Activated T-helper 2 cell treated with anti-CD3 and anti-CD28 coated beads, Interferon-gamma antibody, Interleukin-2, Interleukin-4, amounts not matched to agents 10 μg/mL and 5 μg/mL and 100 μg/mL, durations not matched to agents 14 hours and 24 hours and 36 hours (primary cell): ENCODE measurements around the gene LPCAT1. TPM values are rescaled to one million over a fixed set of nuclear protein-coding genes. Genes with fewer than 3 reads are reported as not detected.
"Not testable (repeated sequence)": the region's sequence is repeated elsewhere in the genome, so short reads cannot be mapped to it uniquely, and the experiment has no call there.

Experiments
- DNase-seq: peaks from one replicate; pipeline ENCODE4 v3.0.0; 2021; ENCODE audit warnings: low spot score
- H3K27ac Mint-ChIP-seq: one replicate; pipeline ENCODE4 v1.8.0; 2021; ENCODE audit warnings: mixed read lengths
- H3K27me3 Mint-ChIP-seq: one replicate; pipeline ENCODE4 v1.8.0; 2021; ENCODE audit warnings: low read depth, mixed read lengths
- H3K36me3 Mint-ChIP-seq: one replicate; pipeline ENCODE4 v1.8.0; 2021; ENCODE audit warnings: low read depth, mixed read lengths
- H3K4me1 Mint-ChIP-seq: one replicate; pipeline ENCODE4 v1.8.0; 2021; ENCODE audit warnings: low read depth, mixed read lengths
- H3K4me3 Mint-ChIP-seq: one replicate; pipeline ENCODE4 v1.8.0; 2021; ENCODE audit warnings: low read depth, mild to moderate bottlenecking, moderate library complexity, mixed read lengths
- H3K9me3 Mint-ChIP-seq: one replicate; pipeline ENCODE4 v1.8.0; 2021; ENCODE audit warnings: mixed read lengths
- intact Hi-C: fragments of 100-400 bp; cut with micrococcal nuclease; formaldehyde crosslinking; loops from one replicate; pipeline ENCODE4 v1.15.1; 2023
- total RNA-seq: library from RNA; stranded (reverse); gene quantifications from 2 replicates; pipeline ENCODE4 v1.2.3, GENCODE V29; 2022

LPCAT1 gene
- total RNA-seq, 1 donor from 2014 or later = 78.4 TPM

DNA sequence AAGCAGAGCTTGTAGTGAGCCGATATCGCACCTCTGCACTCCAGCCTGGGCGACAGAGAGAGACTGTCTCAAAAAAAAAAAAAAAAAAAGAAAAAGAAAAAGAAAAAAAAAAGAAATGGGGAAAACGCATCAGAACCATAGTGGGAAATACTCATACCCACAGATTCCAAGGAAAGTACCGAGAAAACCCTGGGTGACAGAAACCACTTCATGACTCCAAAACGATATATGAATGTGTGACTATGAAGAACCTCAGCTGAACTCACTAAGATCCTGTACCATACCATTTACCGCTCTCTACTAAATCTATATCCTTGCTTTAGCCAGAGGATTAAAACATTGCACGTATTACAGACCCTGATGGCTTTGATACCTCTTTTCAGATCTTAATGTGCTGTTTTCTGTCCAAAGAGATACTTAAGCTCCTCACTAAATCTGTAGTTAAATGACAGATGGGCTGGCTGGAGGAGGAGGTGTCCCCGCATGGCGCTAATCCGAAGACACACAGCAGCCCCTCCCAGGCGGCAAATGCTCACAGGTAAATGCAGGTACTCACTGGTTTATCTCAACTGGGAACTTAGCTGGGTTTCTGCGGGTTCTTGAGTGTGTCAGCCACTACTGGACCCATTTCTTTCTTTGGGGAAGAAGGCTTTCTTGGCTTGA lies 2.8 kb downstream of the LPCAT1 start:
- Mint-ChIP-seq H3K27ac (no peak overlapping the region), H3K4me1 (peaks cover 16% of the 10 kb centered on the region), H3K36me3 (peaks cover 24% of the 10 kb centered on the region), H3K27me3 (no peaks in the 10 kb centered on the region), H3K4me3 (peak overlapping the region; percentile 38), H3K9me3 (no peaks in the 10 kb centered on the region)
- intact Hi-C loops = loop anchor here (10.0 kb wide), 1 partner anchor 124 kb away; no protein-coding TSS in a partner anchor
- no peak for DNase-seq

DNA sequence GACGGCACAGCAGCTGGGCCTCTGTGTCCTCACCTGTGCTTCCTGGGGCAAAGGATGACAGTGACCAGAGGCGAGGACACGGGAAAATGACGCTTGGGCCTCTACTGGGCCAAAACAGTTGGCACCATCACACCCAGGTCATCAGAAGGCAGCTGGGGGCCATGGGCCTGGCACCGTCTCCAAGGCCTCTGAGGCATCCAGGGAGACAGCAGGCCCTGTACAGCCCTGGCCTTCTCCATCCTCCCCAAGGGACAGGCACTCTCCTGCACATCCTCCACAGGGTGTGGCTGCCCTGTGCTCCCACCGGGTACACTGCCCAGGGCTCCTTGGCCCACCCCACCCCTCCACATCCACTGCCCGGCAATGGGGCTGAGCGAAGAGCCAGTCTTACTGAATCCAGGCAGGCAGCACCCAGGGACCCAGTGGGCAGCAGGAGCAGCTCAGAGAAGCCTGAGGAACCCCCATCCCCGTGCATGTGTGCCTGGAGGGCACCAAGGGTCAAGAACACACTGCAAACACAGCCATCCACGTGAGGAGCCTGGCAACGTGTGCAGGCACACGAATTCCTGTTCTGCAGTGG lies 4.0 kb downstream of the LPCAT1 start:
- no peak for DNase-seq
- no peak overlapping the region for H3K4me3 Mint-ChIP-seq
- no peak overlapping the region for H3K27ac Mint-ChIP-seq
- H3K36me3 Mint-ChIP-seq = peaks cover 24% of the 10 kb centered on the region
- no peaks in the 10 kb centered on the region for H3K9me3 Mint-ChIP-seq
- peaks cover 20% of the 10 kb centered on the region for H3K4me1 Mint-ChIP-seq
- no peaks in the 10 kb centered on the region for H3K27me3 Mint-ChIP-seq
- intact Hi-C loops = loop anchor here (10.0 kb wide), 1 partner anchor 125 kb away; no protein-coding TSS in a partner anchor

DNA sequence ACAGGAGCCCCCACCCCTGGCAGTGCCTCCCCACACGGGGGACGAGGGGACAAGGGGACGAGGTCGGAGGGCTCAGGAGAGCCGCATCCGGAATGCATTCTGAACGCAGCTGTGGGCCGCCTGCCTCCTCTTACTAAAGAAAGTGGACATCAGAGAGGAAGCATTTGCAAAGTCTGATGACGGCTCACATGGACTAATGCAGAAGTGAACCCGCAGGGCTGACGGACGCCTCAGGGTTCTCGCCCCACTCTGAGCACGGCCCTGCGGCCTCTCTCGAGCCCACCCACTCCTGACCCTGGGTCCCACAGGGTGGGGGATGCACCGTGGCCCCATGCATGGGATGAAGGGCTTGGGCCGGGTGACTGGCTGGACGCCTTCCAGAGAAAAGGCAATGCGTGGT lies 5.9 kb downstream of the LPCAT1 start:
- no peak for DNase-seq
- Mint-ChIP-seq H3K27me3 (no peaks in the 10 kb centered on the region), H3K4me1 (peaks cover 20% of the 10 kb centered on the region), H3K36me3 (peaks cover 23% of the 10 kb centered on the region), H3K4me3 (no peak overlapping the region), H3K27ac (no peak overlapping the region), H3K9me3 (no peaks in the 10 kb centered on the region)
- intact Hi-C loops = no loop called here

DNA sequence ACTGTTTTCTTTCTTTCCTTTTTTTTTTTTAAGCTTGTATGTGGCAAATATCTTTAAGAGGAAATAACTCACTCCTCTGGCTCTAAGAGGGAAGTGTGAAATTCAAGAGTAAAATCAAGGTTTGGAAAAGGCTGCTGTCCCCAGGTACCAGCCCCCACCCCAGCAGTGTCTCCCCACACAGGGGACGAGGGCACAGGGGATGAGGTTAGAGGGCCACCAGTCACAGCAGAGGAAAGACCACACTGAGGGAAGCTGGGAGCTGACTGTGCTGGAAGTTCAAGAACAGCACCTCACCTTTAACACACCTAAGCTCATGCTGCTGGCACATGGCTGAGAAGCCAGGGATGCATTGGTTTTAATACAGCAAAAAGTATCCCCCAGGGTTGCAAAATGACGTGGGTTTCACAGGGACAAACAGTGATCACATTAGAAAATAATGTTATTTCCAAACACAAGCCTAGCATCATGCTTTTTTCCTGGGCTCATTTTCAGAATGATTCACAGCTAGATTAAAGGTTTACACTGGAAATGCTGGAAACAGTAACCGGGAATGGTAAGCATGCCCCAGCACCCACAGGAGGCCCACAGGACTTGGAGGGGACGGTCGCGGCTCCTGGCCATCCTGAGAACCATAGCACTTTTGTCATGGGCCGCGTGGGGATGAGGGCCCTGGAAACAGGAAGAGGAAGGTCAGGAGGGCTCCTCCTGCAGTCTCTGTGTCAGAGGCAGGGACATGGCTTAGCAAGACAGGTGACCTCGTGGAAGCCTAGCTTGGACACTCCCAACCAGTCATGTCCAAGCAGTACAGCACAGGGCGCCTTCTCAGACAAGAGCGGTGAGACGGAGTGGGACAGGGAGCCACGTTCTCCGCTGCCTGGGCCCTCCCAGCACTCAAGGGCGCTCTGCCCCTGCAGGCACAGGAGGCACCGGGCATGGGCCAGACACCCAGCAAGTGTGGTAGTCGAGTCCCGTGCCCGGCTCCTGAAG lies 6.9 kb downstream of the LPCAT1 start:
- Mint-ChIP-seq H3K9me3 (no peaks in the 10 kb centered on the region), H3K27ac (no peak overlapping the region), H3K4me1 (peaks cover 13% of the 10 kb centered on the region), H3K36me3 (peaks cover 17% of the 10 kb centered on the region), H3K27me3 (no peaks in the 10 kb centered on the region), H3K4me3 (no peak overlapping the region)
- DNase-seq = no peak
- intact Hi-C loops = no loop called here

DNA sequence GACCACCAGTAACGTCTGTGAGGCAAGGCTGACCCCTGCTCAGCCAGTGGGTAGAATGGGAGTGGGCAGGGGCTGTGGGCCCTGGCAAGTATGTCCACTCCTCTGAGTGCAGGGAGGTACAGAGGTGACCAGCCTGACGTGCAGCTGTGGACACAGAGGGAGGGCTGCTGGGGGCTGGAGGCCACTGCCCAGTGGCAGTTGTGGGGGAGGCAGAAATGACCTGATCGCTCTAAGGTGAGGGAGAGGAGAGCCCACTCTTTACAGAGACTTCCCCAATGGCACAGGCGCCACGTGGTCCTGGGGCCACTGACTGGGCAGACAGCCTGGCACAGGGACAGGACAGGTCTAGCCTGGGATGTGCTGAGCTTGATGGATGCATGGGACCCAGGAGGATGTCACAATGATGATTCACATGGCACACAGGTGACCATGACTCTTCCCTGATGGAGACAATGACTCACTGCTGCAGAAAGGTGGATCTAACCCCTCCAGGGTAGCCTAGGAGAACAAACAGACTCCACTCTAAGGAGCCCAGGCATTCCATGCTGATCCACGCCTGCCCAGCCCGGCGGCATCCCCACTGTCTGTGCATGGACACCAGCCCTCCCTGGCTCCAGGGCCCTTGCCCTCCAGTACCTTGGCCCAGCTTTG lies 7.7 kb downstream of the LPCAT1 start:
- peaks cover 7% of the 10 kb centered on the region for H3K4me1 Mint-ChIP-seq
- H3K27ac Mint-ChIP-seq = no peak overlapping the region
- intact Hi-C loops = no loop called here
- H3K4me3 Mint-ChIP-seq = no peak overlapping the region
- no peaks in the 10 kb centered on the region for H3K27me3 Mint-ChIP-seq
- no peaks in the 10 kb centered on the region for H3K9me3 Mint-ChIP-seq
- no peak for DNase-seq
- H3K36me3 Mint-ChIP-seq = peaks cover 15% of the 10 kb centered on the region

DNA sequence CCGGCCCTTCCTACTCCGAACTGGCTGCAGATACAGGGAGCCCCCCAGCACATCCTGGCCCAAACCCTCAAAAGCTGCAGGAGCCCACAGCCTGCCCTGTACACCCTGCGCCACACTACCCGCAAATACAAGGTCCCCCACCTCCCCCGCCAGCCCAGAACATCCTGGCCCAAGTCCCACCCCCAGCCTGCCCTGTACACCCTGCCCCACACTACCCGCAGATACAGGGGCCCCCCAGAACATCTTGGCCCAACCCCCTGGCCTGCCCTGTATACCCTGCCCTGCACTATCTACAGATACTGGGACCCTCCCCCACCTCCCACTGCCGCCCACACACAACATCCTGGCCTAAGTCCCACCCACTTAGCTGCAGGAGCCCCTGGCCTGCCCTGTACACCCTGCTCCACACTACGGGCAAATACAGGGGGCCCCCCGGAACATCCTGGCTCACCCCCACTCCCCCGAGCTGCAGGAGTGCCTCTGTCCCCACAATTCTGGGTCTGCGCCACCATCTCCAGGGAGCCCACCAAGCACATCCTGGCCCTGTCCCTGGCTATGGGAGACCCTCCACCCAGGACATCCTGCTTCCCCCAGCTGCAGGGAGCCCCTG lies 8.3 kb downstream of the LPCAT1 start:
- no peak overlapping the region for H3K4me3 Mint-ChIP-seq
- H3K27me3 Mint-ChIP-seq = no peaks in the 10 kb centered on the region
- H3K9me3 Mint-ChIP-seq = no peaks in the 10 kb centered on the region
- H3K27ac Mint-ChIP-seq = no peak overlapping the region
- H3K36me3 Mint-ChIP-seq = peaks cover 12% of the 10 kb centered on the region
- peaks cover 6% of the 10 kb centered on the region for H3K4me1 Mint-ChIP-seq
- intact Hi-C loops = no loop called here
- no peak for DNase-seq

DNA sequence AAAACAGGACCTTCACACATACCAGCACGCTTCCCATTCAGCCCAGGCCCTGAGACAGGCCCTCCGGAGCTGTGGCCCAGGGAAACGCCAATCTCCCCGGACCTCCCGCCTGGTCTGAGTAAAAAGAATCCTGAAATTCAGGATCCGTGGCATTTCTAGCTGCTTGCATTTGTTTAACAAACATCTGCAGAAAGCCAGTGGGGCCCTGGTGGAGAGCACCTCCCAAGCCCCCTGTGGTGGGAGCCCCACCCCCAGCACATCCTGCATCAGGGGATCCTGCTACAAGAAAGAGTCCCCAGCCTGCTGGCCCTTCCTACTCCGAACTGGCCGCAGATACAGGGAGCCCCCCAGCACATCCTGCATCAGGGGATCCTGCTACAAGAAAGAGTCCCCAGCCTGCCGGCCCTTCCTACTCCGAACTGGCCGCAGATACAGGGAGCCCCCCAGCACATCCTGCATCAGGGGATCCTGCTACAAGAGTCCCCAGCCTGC lies 8.9 kb downstream of the LPCAT1 start:
- H3K4me3 Mint-ChIP-seq, intact Hi-C loops: not testable (repeated sequence)
- H3K36me3 Mint-ChIP-seq = peaks cover 15% of the 10 kb centered on the region

DNA sequence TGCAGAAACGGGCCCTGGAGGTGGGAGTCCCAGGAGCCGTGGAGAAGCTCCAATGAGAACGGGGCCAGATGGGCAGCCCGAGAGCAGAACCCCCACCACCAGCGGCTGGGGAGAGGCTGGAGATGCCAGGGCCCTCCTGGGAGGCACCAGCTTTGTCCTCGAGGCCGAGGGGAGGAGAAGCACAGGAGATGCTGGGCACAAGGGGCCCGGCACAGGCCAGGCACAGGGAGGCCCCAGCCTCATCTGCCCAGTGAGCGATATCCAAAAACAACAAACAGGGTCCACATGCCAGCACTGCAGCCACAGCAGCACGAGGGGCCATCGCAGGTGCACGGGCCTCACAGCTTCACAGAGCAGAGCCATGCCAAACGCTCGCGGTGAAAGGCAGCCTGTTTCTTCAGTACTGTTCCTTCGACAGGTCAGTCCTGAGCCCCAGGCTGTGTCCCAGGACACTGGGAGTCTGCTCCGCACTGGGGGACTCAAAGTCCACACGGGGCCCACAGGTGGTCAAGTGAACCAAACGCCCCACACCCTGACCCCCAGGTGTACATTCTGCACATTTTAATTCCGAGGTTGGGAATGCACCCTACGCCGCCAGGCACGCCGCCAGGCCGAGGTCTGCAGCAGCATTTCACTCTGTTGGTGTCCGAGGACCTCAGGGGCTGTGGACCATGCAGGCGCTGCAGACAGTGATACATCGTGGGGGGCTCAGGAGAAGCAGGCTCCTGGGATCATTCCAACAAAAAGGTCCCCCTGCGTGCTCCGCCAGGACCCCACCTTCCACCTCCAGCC lies 9.5 kb downstream of the LPCAT1 start:
- no peak overlapping the region for H3K27ac Mint-ChIP-seq
- no peaks in the 10 kb centered on the region for H3K9me3 Mint-ChIP-seq
- no peak overlapping the region for H3K4me3 Mint-ChIP-seq
- no peak for DNase-seq
- peaks cover 15% of the 10 kb centered on the region for H3K36me3 Mint-ChIP-seq
- H3K4me1 Mint-ChIP-seq = peaks cover 6% of the 10 kb centered on the region
- H3K27me3 Mint-ChIP-seq = no peaks in the 10 kb centered on the region
- intact Hi-C loops = no loop called here

More for the DNA sequence above, 8.9 kb downstream of the LPCAT1 start:
- DNase-seq, H3K9me3 Mint-ChIP-seq, H3K27me3 Mint-ChIP-seq, H3K27ac Mint-ChIP-seq, H3K4me1 Mint-ChIP-seq: not testable (repeated sequence)

DNA sequence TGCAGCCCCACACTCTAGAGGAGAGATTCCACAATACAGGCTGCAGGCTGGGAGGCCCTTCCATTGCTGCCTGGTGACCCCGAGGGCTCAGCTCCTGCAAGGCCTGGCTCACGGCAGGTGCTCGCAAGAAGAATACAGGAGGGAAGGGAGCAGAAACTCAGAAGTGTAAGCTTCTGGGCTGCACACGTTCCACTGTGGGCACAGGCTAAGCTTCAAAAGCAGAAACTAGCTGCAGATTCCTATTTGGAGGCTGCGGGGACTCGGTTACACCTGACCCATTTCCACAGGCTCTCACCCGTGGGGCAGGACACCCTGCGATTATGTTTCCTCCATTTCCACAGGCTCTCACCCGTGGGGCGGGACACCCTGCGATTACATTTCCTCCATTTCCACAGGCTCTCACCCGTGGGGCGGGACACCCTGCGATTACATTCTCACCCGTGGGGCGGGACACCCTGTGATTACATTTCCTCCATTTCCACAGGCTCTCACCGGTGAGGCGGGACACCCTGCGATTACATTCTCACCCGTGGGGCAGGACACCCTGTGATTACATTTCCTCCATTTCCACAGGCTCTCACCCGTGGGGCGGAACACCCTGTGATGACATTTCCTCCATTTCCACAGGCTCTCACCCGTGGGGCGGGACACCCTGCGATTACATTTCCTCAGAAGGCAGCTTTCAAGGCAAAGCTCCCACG lies 10.3 kb downstream of the LPCAT1 start:
- Mint-ChIP-seq H3K36me3 (peaks cover 10% of the 10 kb centered on the region), H3K9me3 (no peaks in the 10 kb centered on the region), H3K4me1 (peaks cover 6% of the 10 kb centered on the region), H3K27me3 (no peaks in the 10 kb centered on the region), H3K4me3 (no peak overlapping the region), H3K27ac (no peak overlapping the region)
- no peak for DNase-seq
- intact Hi-C loops = no loop called here

DNA sequence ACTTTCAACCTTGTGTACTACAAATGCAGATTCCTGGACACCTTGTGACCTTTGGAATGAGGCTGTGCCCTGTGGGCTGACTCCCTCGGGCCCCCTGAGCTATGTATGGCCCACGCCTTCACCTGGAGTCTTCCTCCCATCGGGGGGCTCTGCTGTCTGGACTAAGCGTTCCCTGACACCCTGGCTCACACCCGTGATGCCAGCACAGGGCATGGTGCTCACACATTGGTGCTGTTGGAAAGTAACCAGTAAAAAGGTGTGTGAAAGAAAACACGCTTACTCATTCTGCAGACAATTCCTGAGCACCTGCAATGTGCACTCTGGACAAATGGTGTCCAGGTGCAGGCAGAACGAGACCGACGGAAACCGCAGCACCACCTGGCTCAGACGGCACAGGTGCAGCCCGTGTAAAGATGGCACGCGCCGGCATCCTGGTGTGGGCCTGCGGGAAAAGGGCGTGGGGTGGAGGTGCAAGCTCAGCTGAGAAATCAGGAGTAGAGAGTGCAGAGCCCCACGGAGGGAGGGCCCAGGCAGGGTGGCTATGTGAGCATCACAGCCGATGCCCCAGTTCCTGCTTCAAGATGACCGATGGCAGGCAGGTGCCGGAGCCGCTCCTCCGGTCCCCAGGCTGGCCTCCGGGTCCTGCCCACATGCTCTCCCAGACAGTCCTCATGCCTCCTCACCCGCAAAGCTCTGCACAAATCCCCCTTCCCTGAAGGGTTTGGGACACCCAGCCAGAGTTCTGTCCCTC lies 11.0 kb downstream of the LPCAT1 start:
- H3K4me1 Mint-ChIP-seq = peaks cover 6% of the 10 kb centered on the region
- no peak overlapping the region for H3K27ac Mint-ChIP-seq
- H3K36me3 Mint-ChIP-seq = peaks cover 10% of the 10 kb centered on the region
- H3K9me3 Mint-ChIP-seq = no peaks in the 10 kb centered on the region
- no peak overlapping the region for H3K4me3 Mint-ChIP-seq
- intact Hi-C loops = no loop called here
- no peak for DNase-seq
- H3K27me3 Mint-ChIP-seq = no peaks in the 10 kb centered on the region
